Measurements from ENCODE around the gene IGSF21. TPM values are rescaled to one million over a fixed set of nuclear protein-coding genes. Genes with fewer than 3 reads are reported as not detected.

The IGSF21 gene
- total and polyA plus RNA-seq, 10 of the 15 experiments (the other 5 are each of a cell fraction or from before 2014, with no cell fraction given), result 0.03 to 0.49 TPM; not detected in 8

GRCh38 chr1:18307329-18307898 is 199.8 kb downstream of the IGSF21 start:
- SMC1A ChIA-PET (ENCODE audit: uncharacterized antibody, unreplicated experiment), result no interaction called here
- TF ChIP-seq KLF5 (IDR thresholded peaks at IDR 0.05; ENCODE audit: partially characterized antibody) (no peak), PAX5 (IDR thresholded peaks at IDR 0.05; ENCODE audit: borderline replicate concordance, low read depth, low read length) (no peak), IKZF2 (IDR thresholded peaks at IDR 0.05) (no peak), GABPA (IDR thresholded peaks at IDR 0.05; ENCODE audit: low read depth) (no peak), RUNX3 (IDR thresholded peaks at IDR 0.05; ENCODE audit: low read length) (no peak), ZBTB4 (CRISPR knock-in tag; IDR thresholded peaks at IDR 0.05) (no peak), POLR2A (IDR thresholded peaks at IDR 0.05; ENCODE audit: low read depth, low read length) (no peak), ETV6 (conservative IDR thresholded peaks at IDR 0.05 in 1 of 2, IDR thresholded peaks at IDR 0.05 in 1 of 2; ENCODE audit: borderline replicate concordance in 1 of 2, low read depth in 1 of 2) (no peak), RCOR1 (conservative IDR thresholded peaks at IDR 0.05; ENCODE audit: low read depth, low read length) (no peak), CREB1 (IDR thresholded peaks at IDR 0.05; ENCODE audit: low read depth) (no peak), BACH1 (IDR thresholded peaks at IDR 0.05; ENCODE audit: borderline replicate concordance) (no peak), PBX3 (IDR thresholded peaks at IDR 0.05; ENCODE audit: insufficient replicate concordance, low read depth, low read length) (no peak), USF2 (IDR thresholded peaks at IDR 0.05; ENCODE audit: borderline replicate concordance, low read depth, low read length) (no peak), KAT2A (conservative IDR thresholded peaks at IDR 0.05; ENCODE audit: control insufficient read depth, low read depth, low read length) (no peak), ZNF384 (IDR thresholded peaks at IDR 0.05; ENCODE audit: borderline replicate concordance, low read depth, low read length) (no peak), SKIL (IDR thresholded peaks at IDR 0.05; ENCODE audit: low read depth, poor library complexity, severe bottlenecking) (no peak)

More at GRCh38 chr1:18307329-18307898, 199.8 kb downstream of the IGSF21 start:
- DNase-seq (ENCODE audit: low read depth, low spot score) (no peak), ATAC-seq (no peak), FAIRE-seq (no peak)
- H3K9me3 ChIP-seq (replicated peaks; ENCODE audit: control insufficient read depth, insufficient read depth, low read length), result no peaks in the 10 kb centered on the region
- RAD21 ChIA-PET (ENCODE audit: unreplicated experiment), result no interaction called here
- no peaks in the 10 kb centered on the region for H3K4me1 ChIP-seq (ENCODE audit: control insufficient read depth, insufficient read depth, low read length)
- intact Hi-C loops (cut with micrococcal nuclease; ENCODE audit: unreplicated experiment) (no loop called here), in situ Hi-C loops (cut with MboI) (no loop called here)
- no TSS peak for BruUV-seq (replicated peaks)
- H2AFZ ChIP-seq (ENCODE audit: control insufficient read depth, low read depth, low read length), result no peak overlapping the region
- H3K27ac ChIP-seq (ENCODE audit: control insufficient read depth, insufficient read depth), result no peak overlapping the region
- no peak overlapping the region for H3K4me3 ChIP-seq
- H3K36me3 ChIP-seq (ENCODE audit: control insufficient read depth in 2 of 2, insufficient read depth in 2 of 2, low read length in 1 of 2), result no peaks in the 10 kb centered on the region
- H3K27me3 ChIP-seq (replicated peaks in 1 of 2; ENCODE audit: control insufficient read depth in 2 of 2, insufficient read depth in 2 of 2, low read length in 1 of 2), result no peaks in the 10 kb centered on the region; a peak in 2 of 4 replicates
- H3K79me2 ChIP-seq (ENCODE audit: control insufficient read depth, insufficient read depth, low read length), result no peaks in the 10 kb centered on the region
- WGBS (ENCODE audit: insufficient coverage, insufficient replicate concordance, low lambda C conversion rate, missing lambda C conversion rate), result 22% methylated on average over 13 of the region's 13 CpGs
- POLR2A ChIA-PET, result no interaction called here
- CTCF ChIA-PET, result interaction anchor here (1.5 kb wide), 1 partner anchor 9 kb away, joined by 5 read pairs; no protein-coding TSS in a partner anchor
- H3K4me2 ChIP-seq (ENCODE audit: control insufficient read depth, insufficient read depth), result no peak overlapping the region
- H3K9ac ChIP-seq (ENCODE audit: control insufficient read depth, insufficient read depth, low read length), result no peak overlapping the region
- H4K20me1 ChIP-seq (ENCODE audit: control insufficient read depth, insufficient read depth), result no peaks in the 10 kb centered on the region

All from GM12878 (cell line).